Sigmoid colon (tissue), 4 donors: Measurements from ENCODE around the gene TCERG1L.

Experiments
- CTCF ChIP-seq, 4 experiments: fragments of 450-650 bp in 3 of 4; fragments of 200-600 bp in 1 of 4; IDR thresholded peaks; one replicate each; pipeline ENCODE4 v1.5.1; 2016 to 2019; ENCODE audit warnings: antibody characterized with exemption in 4 of 4, mild to moderate bottlenecking in 3 of 4, moderate library complexity in 2 of 4
- POLR2AphosphoS5 ChIP-seq, 4 donors: sonication (generic); formaldehyde crosslinking; IDR thresholded peaks; one replicate each; pipeline ENCODE4 v1.6.1; 2017; ENCODE audit warnings: antibody characterized with exemption in 4 of 4

DNA sequence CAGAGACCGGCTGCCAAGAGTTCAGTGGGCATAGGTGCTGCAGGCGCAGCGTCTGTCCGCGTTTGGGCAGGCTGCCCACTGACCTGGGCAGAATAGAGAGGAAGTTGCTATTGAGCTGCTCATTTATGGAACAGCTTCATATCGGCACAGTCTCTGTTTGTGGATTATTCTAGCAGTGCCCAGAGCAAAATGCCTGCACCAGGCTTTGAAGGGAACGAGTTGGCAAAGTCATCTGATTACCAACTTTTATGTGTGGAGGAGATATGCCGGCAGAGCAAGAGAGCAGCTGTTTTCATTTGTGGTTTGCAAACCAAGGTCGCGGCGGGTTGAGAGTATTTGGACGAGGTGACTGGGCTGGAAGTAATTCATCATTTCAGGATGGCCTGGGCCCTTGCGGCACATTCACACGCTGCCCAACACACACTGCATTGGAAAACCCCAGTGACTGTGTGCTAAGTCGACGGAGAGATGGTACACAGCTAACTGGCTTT lies 228.5 kb downstream of the TCERG1L start:
- TF ChIP-seq CTCF (IDR thresholded peaks at IDR 0.05) (no peak), POLR2AphosphoS5 (IDR thresholded peaks at IDR 0.05) (no peak)
